HG03045 (cell line): ENCODE measurements around the gene C1orf21.

Source experiments
- ATAC-seq: cut with Tn5 transposase; IDR thresholded peaks from one replicate; pipeline ENCODE4 v1.9.1; 2021; ENCODE audit warnings: mild to moderate bottlenecking, moderate library complexity; ENCODE audit not compliant: unreplicated experiment

The C1orf21 gene

DNA sequence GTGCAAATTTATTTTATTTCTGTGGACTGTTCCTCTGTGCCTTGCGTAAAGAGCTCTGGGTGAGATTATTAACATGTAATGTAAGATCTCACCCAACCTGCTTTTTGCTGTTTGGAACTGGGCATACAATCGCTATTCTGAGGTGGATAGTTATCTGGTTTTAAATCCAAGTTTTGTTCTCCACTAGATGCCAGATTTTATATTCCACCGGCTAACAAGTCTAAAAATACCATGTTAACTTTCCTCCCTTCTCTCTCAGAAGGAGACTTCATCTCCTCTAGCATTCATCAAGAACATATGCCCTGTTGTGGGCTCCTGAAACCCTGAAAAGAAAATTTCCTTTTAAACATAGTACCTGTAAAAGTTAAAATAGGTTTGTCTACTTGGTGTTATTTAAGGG, 56.4 kb downstream of the C1orf21 start:
- ATAC-seq, result no peak

DNA sequence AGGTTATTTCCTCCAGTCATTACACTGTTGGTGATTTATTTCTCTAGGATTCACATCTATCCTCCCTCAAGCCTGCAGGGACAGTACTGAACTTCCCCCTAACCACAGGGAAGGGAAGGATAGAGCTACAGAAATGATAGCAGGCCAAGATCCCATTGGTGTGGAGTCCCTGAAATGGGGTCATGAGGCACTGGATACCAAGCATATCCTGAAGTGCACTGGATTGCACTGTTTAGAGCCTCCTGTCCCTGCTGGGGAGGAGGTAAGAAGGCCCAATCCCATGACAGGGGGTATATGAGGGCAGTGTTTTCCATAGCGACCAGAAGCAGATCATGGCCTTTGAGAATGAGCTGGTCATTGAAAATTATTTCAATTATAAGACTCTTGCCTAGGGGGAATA, 56.8 kb downstream of the C1orf21 start:
- no peak for ATAC-seq

GRCh38 chr1:184445997-184446396, 59.2 kb downstream of the C1orf21 start:
- ATAC-seq, result no peak

- ATAC-seq, result no peak
These were observed 60.9 kb downstream of the C1orf21 start for GRCh38 chr1:184447651-184448185.

GRCh38 chr1:184449916-184450315, 63.1 kb downstream of the C1orf21 start:
- ATAC-seq, result no peak

GRCh38 chr1:184455786-184456185, 69.0 kb downstream of the C1orf21 start:
- ATAC-seq, result no peak

DNA sequence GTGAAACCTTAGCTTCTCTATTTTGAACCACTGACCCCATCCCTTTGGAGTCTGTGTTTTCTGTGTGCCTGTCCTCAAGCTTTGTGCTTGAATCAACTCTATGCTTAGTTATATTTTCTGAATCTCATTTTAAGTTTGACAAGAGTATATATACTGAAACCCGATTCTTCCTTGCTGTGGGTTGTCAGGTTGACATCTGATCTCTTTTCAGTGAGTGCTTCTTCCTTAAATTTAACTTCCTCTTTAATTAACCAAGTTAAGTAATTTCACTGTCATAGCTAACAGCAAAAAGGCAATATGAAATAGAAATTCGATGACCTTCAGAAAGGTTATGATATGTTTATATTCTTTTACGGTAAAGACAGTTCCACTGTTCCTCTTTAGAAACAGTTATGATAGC, 69.4 kb downstream of the C1orf21 start:
- ATAC-seq, result no peak

- ATAC-seq, result no peak
These were observed 70.7 kb downstream of the C1orf21 start for GRCh38 chr1:184457500-184457899.

GRCh38 chr1:184461321-184461720, 74.5 kb downstream of the C1orf21 start:
- ATAC-seq, result no peak

DNA sequence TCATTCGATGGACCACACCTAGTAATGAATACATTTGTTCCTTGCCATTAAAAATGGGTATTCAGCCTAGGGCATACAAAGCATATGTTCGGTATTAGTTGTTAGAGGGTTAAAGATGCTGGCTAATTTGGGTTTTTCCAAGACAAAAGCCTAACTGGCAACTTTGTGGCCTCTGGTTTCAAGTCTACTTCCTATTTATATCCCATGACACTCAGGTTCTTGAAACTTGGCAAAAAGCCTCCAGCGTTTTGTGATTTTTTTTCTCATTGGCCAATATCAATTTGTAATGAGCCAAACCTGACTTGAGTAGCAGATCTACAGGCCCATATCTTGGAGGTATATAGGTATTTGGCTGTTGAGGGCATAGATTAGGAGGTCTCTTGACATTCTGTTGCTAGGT, 75.3 kb downstream of the C1orf21 start:
- ATAC-seq, result no peak

DNA sequence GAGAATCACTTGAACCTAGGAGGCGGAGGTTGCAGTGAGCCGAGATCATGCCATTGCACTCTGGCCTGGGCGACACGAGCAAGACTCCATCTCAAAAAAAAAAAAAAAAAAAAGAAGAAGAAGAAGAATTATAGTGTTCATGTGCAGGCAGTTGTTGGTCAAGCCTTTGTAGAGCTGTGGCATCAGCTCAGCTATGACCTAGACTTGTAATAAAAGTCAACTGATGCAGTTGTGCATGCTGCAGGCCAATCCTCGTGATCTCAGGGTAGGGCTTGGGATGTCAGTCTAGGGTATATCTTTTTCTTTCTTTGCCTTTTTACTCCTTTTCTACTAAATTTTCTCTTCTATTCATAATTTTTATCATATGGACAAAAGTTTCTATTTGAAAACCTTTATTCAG, 76.2 kb downstream of the C1orf21 start:
- ATAC-seq, result no peak

- ATAC-seq, result no peak
These were observed 76.9 kb downstream of the C1orf21 start for GRCh38 chr1:184463680-184464079.

GRCh38 chr1:184464757-184465156, 77.9 kb downstream of the C1orf21 start:
- ATAC-seq, result no peak

GRCh38 chr1:184465489-184466146, 78.8 kb downstream of the C1orf21 start:
- no peak for ATAC-seq

DNA sequence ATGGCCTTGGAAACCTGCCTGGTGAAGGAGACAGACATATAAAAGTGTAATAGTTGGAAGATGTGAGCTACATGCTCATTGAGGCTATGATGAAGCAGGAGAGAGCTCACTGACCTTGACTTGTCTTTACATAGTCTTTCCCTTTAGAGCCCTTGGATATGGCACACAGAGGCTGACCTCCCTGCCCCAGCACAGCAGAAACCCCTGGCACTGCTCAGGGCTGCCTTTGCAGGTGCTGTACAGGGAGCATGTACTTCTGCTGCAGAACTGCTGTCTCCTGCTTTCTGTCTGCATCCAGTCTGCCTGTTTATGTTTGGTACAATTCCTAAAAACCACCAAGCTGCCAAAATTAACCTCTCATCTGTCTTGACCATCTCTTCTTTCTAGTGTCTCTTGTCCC, 80.5 kb downstream of the C1orf21 start:
- no peak for ATAC-seq

DNA sequence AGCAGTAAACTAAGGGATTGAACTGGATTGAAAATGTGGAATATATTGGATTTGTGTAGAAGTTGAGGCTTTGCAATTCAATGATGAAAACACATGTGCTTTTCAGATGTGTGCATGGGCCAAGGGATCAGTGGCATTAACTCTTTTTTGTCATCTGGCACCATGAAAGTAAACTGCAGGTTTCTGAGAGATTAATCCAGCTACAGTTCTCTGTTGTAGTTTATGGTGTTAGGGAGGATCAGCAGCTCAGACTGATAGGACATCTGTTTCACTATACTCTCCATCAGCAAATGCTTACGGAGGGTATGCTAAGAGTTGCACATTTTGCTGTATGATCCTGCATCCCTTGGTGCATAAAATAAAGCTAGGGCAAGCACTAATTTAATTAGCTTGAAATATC, 82.6 kb downstream of the C1orf21 start:
- no peak for ATAC-seq

DNA sequence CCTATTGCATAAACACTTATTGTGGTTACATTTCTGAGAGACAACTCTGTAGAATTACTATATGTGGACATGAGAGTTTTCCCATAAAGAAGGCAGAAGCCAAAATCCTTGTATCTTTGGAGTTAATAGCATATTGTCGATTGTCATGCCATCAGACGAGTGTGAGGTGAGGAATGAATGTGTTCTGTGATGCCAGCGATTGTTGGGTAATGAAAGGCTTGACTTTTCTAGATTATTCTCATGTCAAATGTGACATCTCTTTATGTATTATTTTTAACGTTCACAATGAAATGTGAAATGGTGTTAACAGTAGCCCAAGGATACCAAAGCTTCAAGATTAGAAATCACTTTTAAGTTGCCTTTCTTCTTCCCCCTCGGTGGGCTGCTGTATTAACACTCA, 84.9 kb downstream of the C1orf21 start:
- no peak for ATAC-seq

GRCh38 chr1:184472136-184472535, 85.3 kb downstream of the C1orf21 start:
- ATAC-seq, result no peak

GRCh38 chr1:184473176-184473966, 86.5 kb downstream of the C1orf21 start:
- ATAC-seq, result no peak

GRCh38 chr1:184476187-184476586, 89.4 kb downstream of the C1orf21 start:
- ATAC-seq, result no peak

- no peak for ATAC-seq
These were observed 92.8 kb downstream of the C1orf21 start for GRCh38 chr1:184479435-184480167.

DNA sequence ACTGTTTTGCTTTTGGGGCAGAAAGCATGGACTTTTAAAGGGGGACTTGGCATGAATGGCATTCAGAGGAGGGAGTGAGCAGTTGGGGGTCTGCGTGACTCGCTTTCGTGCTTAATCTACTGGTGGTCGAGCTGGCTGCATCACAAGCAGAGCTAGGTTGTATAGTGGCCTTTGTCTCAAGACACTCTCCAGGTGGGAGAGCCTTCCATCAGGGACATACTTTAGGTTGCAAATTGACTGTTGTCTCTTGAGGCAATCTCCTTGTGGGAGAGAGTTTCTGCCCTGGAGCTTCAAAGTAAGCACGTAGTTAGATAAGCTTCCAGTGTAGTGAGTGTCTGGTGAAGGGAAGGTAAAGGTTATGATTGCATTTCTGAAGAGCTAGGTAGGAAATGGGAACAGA, 93.9 kb downstream of the C1orf21 start:
- ATAC-seq, result no peak
